CD4-positive, CD25-positive, alpha-beta regulatory T cell (primary cell): Measurements from ENCODE around the gene PTTG1IP. TPM values are rescaled to one million over a fixed set of nuclear protein-coding genes. Genes with fewer than 3 reads are reported as not detected.

ENCODE experiments used
- ATAC-seq, 2 donors: fragments of 150-1000 bp; cut with Tn5 transposase; one replicate each; pipeline ENCODE4 v1.10.0; 2021; ENCODE audit warnings: low read depth in 2 of 2, moderate number of reproducible peaks in 2 of 2, moderate library complexity in 1 of 2
- DNase-seq, 3 donors: peaks; one replicate each; pipeline versions ENCODE4 v3.0.0 to v3.0.0-alpha.2; 2012 to 2022; ENCODE audit warnings: mixed read lengths in 1 of 3
- H3K27ac ChIP-seq: one replicate; pipeline ENCODE4 v1.7.0; 2013; ENCODE audit warnings: mild to moderate bottlenecking, low read length; ENCODE audit not compliant: insufficient read depth, poor library complexity, severe bottlenecking
- H3K27me3 ChIP-seq: one replicate; pipeline ENCODE4 v1.7.0; 2013; ENCODE audit warnings: low read length; ENCODE audit not compliant: control insufficient read depth, insufficient read depth
- H3K36me3 ChIP-seq: one replicate; pipeline ENCODE4 v1.7.0; 2013; ENCODE audit warnings: mild to moderate bottlenecking, low read length, moderate library complexity; ENCODE audit not compliant: control insufficient read depth, insufficient read depth
- H3K4me1 ChIP-seq: 2 replicates; pipeline ENCODE4 v1.7.0; 2013; ENCODE audit warnings: mild to moderate bottlenecking, low read length; ENCODE audit not compliant: insufficient read depth, control insufficient read depth, poor library complexity, severe bottlenecking
- H3K4me3 ChIP-seq: one replicate; pipeline ENCODE4 v1.7.0; 2013; ENCODE audit warnings: low read depth, mild to moderate bottlenecking, low read length, moderate library complexity
- H3K9me3 ChIP-seq, 2 experiments: 1 replicate in 1 of 2; 2 replicates in 1 of 2; pipeline ENCODE4 v1.7.0; 2013; ENCODE audit warnings: low read length in 2 of 2, mild to moderate bottlenecking in 1 of 2, moderate library complexity in 1 of 2; ENCODE audit not compliant: control insufficient read depth in 2 of 2
- H3K27ac Mint-ChIP-seq, 3 donors: one replicate each; pipeline ENCODE4 v1.8.0; 2020 to 2022; ENCODE audit warnings: mild to moderate bottlenecking in 3 of 3, mixed read lengths in 3 of 3, moderate library complexity in 2 of 3
- H3K27me3 Mint-ChIP-seq: one replicate; pipeline ENCODE4 v1.8.0; 2022; ENCODE audit warnings: mild to moderate bottlenecking, mixed read lengths
- H3K36me3 Mint-ChIP-seq: one replicate; pipeline ENCODE4 v1.8.0; 2020; ENCODE audit warnings: mixed read lengths
- H3K4me1 Mint-ChIP-seq, 4 donors: one replicate each; pipeline ENCODE4 v1.8.0; 2020 to 2022; ENCODE audit warnings: mixed read lengths in 4 of 4, mild to moderate bottlenecking in 1 of 4
- H3K4me3 Mint-ChIP-seq, 4 donors: one replicate each; pipeline ENCODE4 v1.8.0; 2020 to 2022; ENCODE audit warnings: mild to moderate bottlenecking in 4 of 4, mixed read lengths in 4 of 4, moderate library complexity in 3 of 4
- H3K9me3 Mint-ChIP-seq, 7 donors: one replicate each; pipeline ENCODE4 v1.8.0; 2020 to 2022; ENCODE audit warnings: mixed read lengths in 7 of 7, mild to moderate bottlenecking in 3 of 7, moderate library complexity in 2 of 7
- polyA plus RNA-seq, 4 donors: library from polyadenylated mRNA; unstranded; fragments of 300-500 nt; fragmentation: Illumina TruSeq; gene quantifications; one replicate each; pipeline ENCODE4 v1.2.3, GENCODE V29; 2021
- total RNA-seq: library from RNA; stranded (reverse); gene quantifications from one replicate; pipeline ENCODE4 v1.2.3, GENCODE V29; 2022

The PTTG1IP gene
- total and polyA plus RNA-seq, 5 donors from 2014 or later = 78.5 to 100 (median 95.6) TPM

GRCh38 chr21:44892095-44892494, 18.6 kb upstream of the PTTG1IP start:
- Mint-ChIP-seq H3K36me3 (peaks cover 7% of the 10 kb centered on the region), H3K27ac (peak overlapping the region in 2 of 3 donors; percentile 11 to 77), H3K4me3 (no peak overlapping the region), H3K27me3 (no peaks in the 10 kb centered on the region), H3K9me3 (no peaks in the 10 kb centered on the region), H3K4me1 (peaks cover 0 to 18% (median 8%) of the 10 kb centered on the region in 4 donors)
- peaks cover 49% of the 10 kb centered on the region for H3K36me3 ChIP-seq
- DNase-seq (no peak), ATAC-seq (no peak)
- H3K27ac ChIP-seq = no peak overlapping the region
- H3K27me3 ChIP-seq = no peaks in the 10 kb centered on the region
- H3K9me3 ChIP-seq = no peaks in the 10 kb centered on the region
- H3K4me1 ChIP-seq = peaks cover under 1% of the 10 kb centered on the region
- H3K4me3 ChIP-seq = no peak overlapping the region

GRCh38 chr21:44891631-44892031, 18.1 kb upstream of the PTTG1IP start:
- Mint-ChIP-seq H3K4me3 (no peak overlapping the region), H3K27me3 (no peaks in the 10 kb centered on the region), H3K9me3 (no peaks in the 10 kb centered on the region), H3K27ac (no peak overlapping the region), H3K4me1 (peaks cover 0 to 18% (median 8%) of the 10 kb centered on the region in 4 donors), H3K36me3 (peaks cover 7% of the 10 kb centered on the region)
- DNase-seq (no peak), ATAC-seq (no peak)
- Histone ChIP-seq H3K36me3 (peaks cover 53% of the 10 kb centered on the region), H3K4me1 (no peaks in the 10 kb centered on the region), H3K27ac (no peak overlapping the region), H3K27me3 (no peaks in the 10 kb centered on the region), H3K9me3 (no peaks in the 10 kb centered on the region), H3K4me3 (no peak overlapping the region)

- H3K4me1 ChIP-seq = no peaks in the 10 kb centered on the region
- Mint-ChIP-seq H3K4me1 (peaks cover 0 to 18% (median 8%) of the 10 kb centered on the region in 4 donors), H3K27me3 (no peaks in the 10 kb centered on the region), H3K4me3 (no peak overlapping the region), H3K36me3 (peaks cover 6% of the 10 kb centered on the region), H3K27ac (no peak overlapping the region), H3K9me3 (no peaks in the 10 kb centered on the region)
- peaks cover 59% of the 10 kb centered on the region for H3K36me3 ChIP-seq
- H3K4me3 ChIP-seq = no peak overlapping the region
- DNase-seq (no peak), ATAC-seq (no peak)
- no peaks in the 10 kb centered on the region for H3K27me3 ChIP-seq
- no peak overlapping the region for H3K27ac ChIP-seq
- H3K9me3 ChIP-seq = no peaks in the 10 kb centered on the region
These were observed 17.6 kb upstream of the PTTG1IP start for GRCh38 chr21:44890961-44891541.

GRCh38 chr21:44890338-44890931, 16.9 kb upstream of the PTTG1IP start:
- H3K9me3 Mint-ChIP-seq = no peaks in the 10 kb centered on the region
- H3K4me3 ChIP-seq = no peak overlapping the region
- H3K4me1 ChIP-seq = no peaks in the 10 kb centered on the region
- H3K36me3 Mint-ChIP-seq = peaks cover 4% of the 10 kb centered on the region
- ATAC-seq (no peak), DNase-seq (no peak)
- H3K27ac Mint-ChIP-seq = peak overlapping the region in 1 of 3 donors; percentile 71
- H3K36me3 ChIP-seq = peaks cover 65% of the 10 kb centered on the region
- no peaks in the 10 kb centered on the region for H3K27me3 Mint-ChIP-seq
- H3K27ac ChIP-seq = no peak overlapping the region
- H3K27me3 ChIP-seq = no peaks in the 10 kb centered on the region
- no peaks in the 10 kb centered on the region for H3K9me3 ChIP-seq
- no peak overlapping the region for H3K4me3 Mint-ChIP-seq
- H3K4me1 Mint-ChIP-seq = peaks cover 0 to 18% (median 8%) of the 10 kb centered on the region in 4 donors

- no peak for ATAC-seq
- Mint-ChIP-seq H3K4me3 (no peak overlapping the region), H3K36me3 (peaks cover 4% of the 10 kb centered on the region), H3K4me1 (peaks cover 0 to 18% (median 8%) of the 10 kb centered on the region in 4 donors), H3K9me3 (no peaks in the 10 kb centered on the region), H3K27ac (peak overlapping the region in 1 of 3 donors; percentile 71), H3K27me3 (no peaks in the 10 kb centered on the region)
- no peak for DNase-seq
- H3K9me3 ChIP-seq = no peaks in the 10 kb centered on the region
- H3K36me3 ChIP-seq = peaks cover 60% of the 10 kb centered on the region
- no peaks in the 10 kb centered on the region for H3K27me3 ChIP-seq
- H3K4me3 ChIP-seq = no peak overlapping the region
- no peak overlapping the region for H3K27ac ChIP-seq
- no peaks in the 10 kb centered on the region for H3K4me1 ChIP-seq
These were observed 16.3 kb upstream of the PTTG1IP start for GRCh38 chr21:44889625-44890337.

- H3K36me3 Mint-ChIP-seq = peaks cover 3% of the 10 kb centered on the region
- no peaks in the 10 kb centered on the region for H3K9me3 ChIP-seq
- H3K27ac Mint-ChIP-seq = no peak overlapping the region
- H3K4me3 ChIP-seq = no peak overlapping the region
- no peaks in the 10 kb centered on the region for H3K4me1 ChIP-seq
- no peaks in the 10 kb centered on the region for H3K27me3 ChIP-seq
- ATAC-seq = no peak
- no peak overlapping the region for H3K4me3 Mint-ChIP-seq
- no peaks in the 10 kb centered on the region for H3K27me3 Mint-ChIP-seq
- no peaks in the 10 kb centered on the region for H3K9me3 Mint-ChIP-seq
- peaks cover 60% of the 10 kb centered on the region for H3K36me3 ChIP-seq
- no peak for DNase-seq
- no peak overlapping the region for H3K27ac ChIP-seq
- peaks cover 0 to 17% (median 7%) of the 10 kb centered on the region in 4 donors for H3K4me1 Mint-ChIP-seq
These were observed 15.4 kb upstream of the PTTG1IP start for GRCh38 chr21:44888581-44889550.

- ATAC-seq (no peak), DNase-seq (no peak)
- peaks cover 56% of the 10 kb centered on the region for H3K36me3 ChIP-seq
- no peak overlapping the region for H3K4me3 ChIP-seq
- Mint-ChIP-seq H3K36me3 (no peaks in the 10 kb centered on the region), H3K27me3 (no peaks in the 10 kb centered on the region), H3K4me3 (no peak overlapping the region), H3K9me3 (no peaks in the 10 kb centered on the region), H3K4me1 (peaks cover 0 to 10% (median 4%) of the 10 kb centered on the region in 4 donors), H3K27ac (peak overlapping the region in 1 of 3 donors; percentile 32)
- no peaks in the 10 kb centered on the region for H3K27me3 ChIP-seq
- no peaks in the 10 kb centered on the region for H3K9me3 ChIP-seq
- no peaks in the 10 kb centered on the region for H3K4me1 ChIP-seq
- no peak overlapping the region for H3K27ac ChIP-seq
These were observed 14.5 kb upstream of the PTTG1IP start for GRCh38 chr21:44887807-44888580.
